PFSK-1 (cell line): ENCODE results near the gene STX11.

ENCODE experiments used
- POLR2AphosphoS5 ChIP-seq: IDR thresholded peaks from 2 replicates; pipeline ENCODE4 v1.6.1; 2012; ENCODE audit warnings: low read depth, mild to moderate bottlenecking, control low read depth, low read length, moderate library complexity
- REST ChIP-seq, 2 experiments: IDR thresholded peaks; 2 replicates each; pipeline versions ENCODE4 v1.6.1 to v1.8.0; 2011 to 2012; ENCODE audit warnings: low read depth in 2 of 2, low read length in 2 of 2, control low read depth in 1 of 2, inconsistent platforms in 1 of 2, mild to moderate bottlenecking in 1 of 2, moderate library complexity in 1 of 2; ENCODE audit not compliant: insufficient read depth in 1 of 2
- SIN3A ChIP-seq: IDR thresholded peaks from 2 replicates; pipeline ENCODE4 v1.6.1; 2012; ENCODE audit warnings: mild to moderate bottlenecking, low read length, moderate library complexity, borderline replicate concordance; ENCODE audit not compliant: insufficient read depth
- TAF1 ChIP-seq: IDR thresholded peaks from 2 replicates; pipeline ENCODE4 v1.6.1; 2012; ENCODE audit warnings: low read length, control low read depth, borderline replicate concordance; ENCODE audit not compliant: insufficient read depth

GRCh38 chr6:144155529-144155928, 5.2 kb downstream of the STX11 start:
- no peak for TF ChIP-seq REST (IDR thresholded peaks at IDR 0.05; ENCODE audit: insufficient read depth in 1 of 2, low read depth in 2 of 2, low read length in 2 of 2)
- TF ChIP-seq TAF1: no peak
- no peak for TF ChIP-seq POLR2AphosphoS5
- no peak for TF ChIP-seq SIN3A
